H1 (cell line): ENCODE measurements around the gene PLEKHB1. TPM values are rescaled to one million over a fixed set of nuclear protein-coding genes. Genes with fewer than 3 reads are reported as not detected.

Experiments used
- CTBP2 ChIP-seq: IDR thresholded peaks from 2 replicates; pipeline ENCODE4 v1.7.0; 2011; ENCODE audit warnings: borderline replicate concordance, mild to moderate bottlenecking, moderate library complexity, mixed read lengths, low read length; ENCODE audit not compliant: insufficient read depth, insufficient read length
- KDM4A ChIP-seq: IDR thresholded peaks from one replicate; pipeline ENCODE4 v1.7.1; 2012; ENCODE audit warnings: low read depth, mild to moderate bottlenecking, moderate library complexity, low read length, inconsistent platforms; ENCODE audit not compliant: severe bottlenecking
- PHF8 ChIP-seq: fragments of 200-600 bp; sonication (generic); conservative IDR thresholded peaks from 2 replicates; pipeline ENCODE4 v1.7.1; 2012; ENCODE audit warnings: low read depth, mild to moderate bottlenecking, inconsistent platforms, low read length, moderate library complexity
- RFX5 ChIP-seq: IDR thresholded peaks from 2 replicates; pipeline ENCODE4 v1.6.1; 2011; ENCODE audit warnings: low read depth, low read length, improper control_type of control experiment, borderline replicate concordance
- RNF2 ChIP-seq: fragments of 200-900, 300-1000 bp; sonication (generic); IDR thresholded peaks from 2 replicates; pipeline ENCODE4 v1.7.1; 2016; ENCODE audit warnings: borderline replicate concordance, low read depth, mild to moderate bottlenecking, antibody characterized with exemption, low read length; ENCODE audit not compliant: poor library complexity, severe bottlenecking; ENCODE audit errors: missing control alignments
- SAP30 ChIP-seq: fragments of 300-600 bp; sonication (generic); IDR thresholded peaks from 2 replicates; pipeline ENCODE4 v1.7.1; 2012; ENCODE audit warnings: low read length, moderate library complexity, mild to moderate bottlenecking, inconsistent platforms; ENCODE audit not compliant: insufficient read depth, insufficient replicate concordance
- polyA plus RNA-seq, 7 experiments: library from polyadenylated mRNA; depleted of rRNA in 3 of 7; stranded (reverse) in 5 of 7; unstranded in 2 of 7; fragments of >200 nt in 5 of 7; fragments of 200-250 nt in 2 of 7; gene quantifications; 1 replicate in 5 of 7; 2 replicates in 1 of 7; 4 replicates in 1 of 7; pipeline versions ENCODE4 v1.2.1 to v1.2.3, GENCODE V29; 2011 to 2013; ENCODE audit warnings: missing spikeins in 2 of 7, mixed read lengths in 2 of 7
- total RNA-seq: library from RNA; stranded (reverse); fragmentation: NEBNext Ultra II Directional; extraction: Animal tissue kit (Norgen Biotek cat#: 25700); gene quantifications from 2 replicates; pipeline ENCODE4 v1.2.1, GENCODE V29; 2021
- TF ChIP-seq, protein P1 (sequence below): fragments of 300-600 bp; sonication (generic); IDR thresholded peaks from 2 replicates; pipeline ENCODE4 v1.7.1; 2012; ENCODE audit warnings: low read length, moderate library complexity, mild to moderate bottlenecking, inconsistent platforms; ENCODE audit not compliant: insufficient replicate concordance
- TF ChIP-seq, protein P2 (sequence below): IDR thresholded peaks from 2 replicates; pipeline ENCODE4 v1.6.1; 2012; ENCODE audit warnings: low read length, inconsistent platforms

PLEKHB1 gene
- total and polyA plus RNA-seq, 2 of the 8 experiments (the other 6 are each of a cell fraction or from before 2014, with no cell fraction given) = 14.8 to 24.5 TPM

DNA sequence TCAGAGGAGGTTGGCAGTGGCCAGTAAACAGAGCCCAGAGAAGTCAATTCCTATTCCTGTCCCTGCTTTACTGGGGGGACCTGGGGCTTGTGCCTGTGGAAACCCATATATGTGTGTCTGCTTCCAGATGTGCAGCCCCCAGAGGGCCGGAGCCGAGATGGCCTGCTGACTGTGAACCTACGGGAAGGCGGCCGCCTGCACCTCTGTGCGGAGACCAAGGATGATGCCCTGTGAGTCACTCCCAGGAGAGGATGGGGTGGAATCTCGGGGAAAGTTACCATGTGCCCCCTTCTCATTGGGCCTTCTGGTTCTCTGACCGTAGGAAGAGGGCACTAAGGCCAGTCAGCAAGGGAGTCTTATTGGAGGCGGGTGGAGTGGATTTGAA lies 5.3 kb downstream of the PLEKHB1 start (continued):
- TF ChIP-seq, protein P1, sequence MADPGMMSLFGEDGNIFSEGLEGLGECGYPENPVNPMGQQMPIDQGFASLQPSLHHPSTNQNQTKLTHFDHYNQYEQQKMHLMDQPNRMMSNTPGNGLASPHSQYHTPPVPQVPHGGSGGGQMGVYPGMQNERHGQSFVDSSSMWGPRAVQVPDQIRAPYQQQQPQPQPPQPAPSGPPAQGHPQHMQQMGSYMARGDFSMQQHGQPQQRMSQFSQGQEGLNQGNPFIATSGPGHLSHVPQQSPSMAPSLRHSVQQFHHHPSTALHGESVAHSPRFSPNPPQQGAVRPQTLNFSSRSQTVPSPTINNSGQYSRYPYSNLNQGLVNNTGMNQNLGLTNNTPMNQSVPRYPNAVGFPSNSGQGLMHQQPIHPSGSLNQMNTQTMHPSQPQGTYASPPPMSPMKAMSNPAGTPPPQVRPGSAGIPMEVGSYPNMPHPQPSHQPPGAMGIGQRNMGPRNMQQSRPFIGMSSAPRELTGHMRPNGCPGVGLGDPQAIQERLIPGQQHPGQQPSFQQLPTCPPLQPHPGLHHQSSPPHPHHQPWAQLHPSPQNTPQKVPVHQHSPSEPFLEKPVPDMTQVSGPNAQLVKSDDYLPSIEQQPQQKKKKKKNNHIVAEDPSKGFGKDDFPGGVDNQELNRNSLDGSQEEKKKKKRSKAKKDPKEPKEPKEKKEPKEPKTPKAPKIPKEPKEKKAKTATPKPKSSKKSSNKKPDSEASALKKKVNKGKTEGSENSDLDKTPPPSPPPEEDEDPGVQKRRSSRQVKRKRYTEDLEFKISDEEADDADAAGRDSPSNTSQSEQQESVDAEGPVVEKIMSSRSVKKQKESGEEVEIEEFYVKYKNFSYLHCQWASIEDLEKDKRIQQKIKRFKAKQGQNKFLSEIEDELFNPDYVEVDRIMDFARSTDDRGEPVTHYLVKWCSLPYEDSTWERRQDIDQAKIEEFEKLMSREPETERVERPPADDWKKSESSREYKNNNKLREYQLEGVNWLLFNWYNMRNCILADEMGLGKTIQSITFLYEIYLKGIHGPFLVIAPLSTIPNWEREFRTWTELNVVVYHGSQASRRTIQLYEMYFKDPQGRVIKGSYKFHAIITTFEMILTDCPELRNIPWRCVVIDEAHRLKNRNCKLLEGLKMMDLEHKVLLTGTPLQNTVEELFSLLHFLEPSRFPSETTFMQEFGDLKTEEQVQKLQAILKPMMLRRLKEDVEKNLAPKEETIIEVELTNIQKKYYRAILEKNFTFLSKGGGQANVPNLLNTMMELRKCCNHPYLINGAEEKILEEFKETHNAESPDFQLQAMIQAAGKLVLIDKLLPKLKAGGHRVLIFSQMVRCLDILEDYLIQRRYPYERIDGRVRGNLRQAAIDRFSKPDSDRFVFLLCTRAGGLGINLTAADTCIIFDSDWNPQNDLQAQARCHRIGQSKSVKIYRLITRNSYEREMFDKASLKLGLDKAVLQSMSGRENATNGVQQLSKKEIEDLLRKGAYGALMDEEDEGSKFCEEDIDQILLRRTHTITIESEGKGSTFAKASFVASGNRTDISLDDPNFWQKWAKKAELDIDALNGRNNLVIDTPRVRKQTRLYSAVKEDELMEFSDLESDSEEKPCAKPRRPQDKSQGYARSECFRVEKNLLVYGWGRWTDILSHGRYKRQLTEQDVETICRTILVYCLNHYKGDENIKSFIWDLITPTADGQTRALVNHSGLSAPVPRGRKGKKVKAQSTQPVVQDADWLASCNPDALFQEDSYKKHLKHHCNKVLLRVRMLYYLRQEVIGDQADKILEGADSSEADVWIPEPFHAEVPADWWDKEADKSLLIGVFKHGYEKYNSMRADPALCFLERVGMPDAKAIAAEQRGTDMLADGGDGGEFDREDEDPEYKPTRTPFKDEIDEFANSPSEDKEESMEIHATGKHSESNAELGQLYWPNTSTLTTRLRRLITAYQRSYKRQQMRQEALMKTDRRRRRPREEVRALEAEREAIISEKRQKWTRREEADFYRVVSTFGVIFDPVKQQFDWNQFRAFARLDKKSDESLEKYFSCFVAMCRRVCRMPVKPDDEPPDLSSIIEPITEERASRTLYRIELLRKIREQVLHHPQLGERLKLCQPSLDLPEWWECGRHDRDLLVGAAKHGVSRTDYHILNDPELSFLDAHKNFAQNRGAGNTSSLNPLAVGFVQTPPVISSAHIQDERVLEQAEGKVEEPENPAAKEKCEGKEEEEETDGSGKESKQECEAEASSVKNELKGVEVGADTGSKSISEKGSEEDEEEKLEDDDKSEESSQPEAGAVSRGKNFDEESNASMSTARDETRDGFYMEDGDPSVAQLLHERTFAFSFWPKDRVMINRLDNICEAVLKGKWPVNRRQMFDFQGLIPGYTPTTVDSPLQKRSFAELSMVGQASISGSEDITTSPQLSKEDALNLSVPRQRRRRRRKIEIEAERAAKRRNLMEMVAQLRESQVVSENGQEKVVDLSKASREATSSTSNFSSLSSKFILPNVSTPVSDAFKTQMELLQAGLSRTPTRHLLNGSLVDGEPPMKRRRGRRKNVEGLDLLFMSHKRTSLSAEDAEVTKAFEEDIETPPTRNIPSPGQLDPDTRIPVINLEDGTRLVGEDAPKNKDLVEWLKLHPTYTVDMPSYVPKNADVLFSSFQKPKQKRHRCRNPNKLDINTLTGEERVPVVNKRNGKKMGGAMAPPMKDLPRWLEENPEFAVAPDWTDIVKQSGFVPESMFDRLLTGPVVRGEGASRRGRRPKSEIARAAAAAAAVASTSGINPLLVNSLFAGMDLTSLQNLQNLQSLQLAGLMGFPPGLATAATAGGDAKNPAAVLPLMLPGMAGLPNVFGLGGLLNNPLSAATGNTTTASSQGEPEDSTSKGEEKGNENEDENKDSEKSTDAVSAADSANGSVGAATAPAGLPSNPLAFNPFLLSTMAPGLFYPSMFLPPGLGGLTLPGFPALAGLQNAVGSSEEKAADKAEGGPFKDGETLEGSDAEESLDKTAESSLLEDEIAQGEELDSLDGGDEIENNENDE = no peak
- TF ChIP-seq, protein P2, sequence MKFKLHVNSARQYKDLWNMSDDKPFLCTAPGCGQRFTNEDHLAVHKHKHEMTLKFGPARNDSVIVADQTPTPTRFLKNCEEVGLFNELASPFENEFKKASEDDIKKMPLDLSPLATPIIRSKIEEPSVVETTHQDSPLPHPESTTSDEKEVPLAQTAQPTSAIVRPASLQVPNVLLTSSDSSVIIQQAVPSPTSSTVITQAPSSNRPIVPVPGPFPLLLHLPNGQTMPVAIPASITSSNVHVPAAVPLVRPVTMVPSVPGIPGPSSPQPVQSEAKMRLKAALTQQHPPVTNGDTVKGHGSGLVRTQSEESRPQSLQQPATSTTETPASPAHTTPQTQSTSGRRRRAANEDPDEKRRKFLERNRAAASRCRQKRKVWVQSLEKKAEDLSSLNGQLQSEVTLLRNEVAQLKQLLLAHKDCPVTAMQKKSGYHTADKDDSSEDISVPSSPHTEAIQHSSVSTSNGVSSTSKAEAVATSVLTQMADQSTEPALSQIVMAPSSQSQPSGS = no peak
- TF ChIP-seq PHF8 = no peak
- TF ChIP-seq KDM4A = no peak
- no peak for TF ChIP-seq RFX5
- no peak for TF ChIP-seq CTBP2
- no peak for TF ChIP-seq SAP30
- no peak for TF ChIP-seq RNF2
